GM12878 (cell line): Measurements from ENCODE around the gene NACC1. TPM values are rescaled to one million over a fixed set of nuclear protein-coding genes. Genes with fewer than 3 reads are reported as not detected.

Experiments used
- BCL3 ChIP-seq: IDR thresholded peaks from 2 replicates; pipeline ENCODE4 v1.6.1; 2011; ENCODE audit warnings: borderline replicate concordance, low read depth, mild to moderate bottlenecking, moderate library complexity, low read length; ENCODE audit not compliant: insufficient read depth, poor library complexity, severe bottlenecking
- CBFB ChIP-seq: IDR thresholded peaks from 2 replicates; pipeline ENCODE4 v1.6.1; 2016; ENCODE audit warnings: antibody characterized with exemption, low read depth
- CUX1 ChIP-seq: IDR thresholded peaks from 2 replicates; pipeline ENCODE4 v1.6.1; 2012; ENCODE audit warnings: improper control_type of control experiment, low read depth, low read length; ENCODE audit not compliant: insufficient replicate concordance
- FOXK2 ChIP-seq: fragments of 450-650 bp; IDR thresholded peaks from 2 replicates; pipeline ENCODE4 v1.6.1; 2017; ENCODE audit warnings: mild to moderate bottlenecking, moderate library complexity
- HDGF ChIP-seq: fragments of 450-650 bp; IDR thresholded peaks from 2 replicates; pipeline ENCODE4 v1.6.1; 2016; ENCODE audit warnings: antibody characterized with exemption
- IKZF1 ChIP-seq: fragments of 450-650 bp; conservative IDR thresholded peaks from 2 replicates; pipeline ENCODE4 v1.6.1; 2017; ENCODE audit warnings: antibody characterized with exemption, mild to moderate bottlenecking
- IKZF2 ChIP-seq, 2 experiments: fragments of 450-650 bp; IDR thresholded peaks; 2 replicates each; pipeline ENCODE4 v1.6.1; 2017; ENCODE audit warnings: mild to moderate bottlenecking in 2 of 2, moderate library complexity in 2 of 2
- JUNB ChIP-seq: IDR thresholded peaks from 2 replicates; pipeline ENCODE4 v1.6.1; 2016; ENCODE audit warnings: antibody characterized with exemption, mild to moderate bottlenecking
- LARP7 ChIP-seq: fragments of 450-650 bp; IDR thresholded peaks from 2 replicates; pipeline ENCODE4 v1.6.1; 2017; ENCODE audit warnings: mild to moderate bottlenecking
- POLR2AphosphoS5 ChIP-seq: IDR thresholded peaks from 2 replicates; pipeline ENCODE4 v1.6.1; 2011; ENCODE audit warnings: mild to moderate bottlenecking, low read length, inconsistent platforms
- RCOR1 ChIP-seq: conservative IDR thresholded peaks from 2 replicates; pipeline ENCODE4 v1.6.1; 2012; ENCODE audit warnings: low read depth, low read length, improper control_type of control experiment
- SKIL ChIP-seq: fragments of 450-650 bp; IDR thresholded peaks from 2 replicates; pipeline ENCODE4 v1.6.1; 2017; ENCODE audit warnings: mild to moderate bottlenecking, low read depth, inconsistent platforms; ENCODE audit not compliant: poor library complexity, severe bottlenecking
- SRF ChIP-seq, 2 experiments: IDR thresholded peaks; 2 replicates each; pipeline ENCODE4 v1.6.1; 2011; ENCODE audit warnings: low read depth in 2 of 2, low read length in 2 of 2, mild to moderate bottlenecking in 1 of 2, moderate library complexity in 1 of 2
- SUPT20H ChIP-seq: IDR thresholded peaks from 2 replicates; pipeline ENCODE4 v1.6.1; 2011; ENCODE audit warnings: low read depth, mild to moderate bottlenecking, low read length, moderate library complexity, borderline replicate concordance; ENCODE audit not compliant: control insufficient read depth
- TCF3 ChIP-seq: IDR thresholded peaks from 2 replicates; pipeline ENCODE4 v1.6.1; 2012; ENCODE audit warnings: low read depth, mild to moderate bottlenecking, low read length, borderline replicate concordance; ENCODE audit not compliant: insufficient read depth
- ZBTB11 ChIP-seq: fragments of 450-650 bp; formaldehyde crosslinking; IDR thresholded peaks from 2 replicates; pipeline ENCODE4 v1.5.0; 2022; ENCODE audit warnings: mild to moderate bottlenecking, missing genetic modification characterization
- ZNF217 ChIP-seq: fragments of 450-650 bp; IDR thresholded peaks from 2 replicates; pipeline ENCODE4 v1.6.1; 2017; ENCODE audit warnings: antibody characterized with exemption, mild to moderate bottlenecking
- polyA plus RNA-seq, 11 experiments: library from polyadenylated mRNA; depleted of rRNA in 4 of 11; unstranded in 6 of 11; stranded (reverse) in 5 of 11; fragments of >200 nt; fragmentation: Nextera tagmentation in 4 of 11; fragmentation: Illumina TruSeq in 1 of 11; extraction: Ambion mirVana in 4 of 11; extraction: Trizol in 1 of 11; gene quantifications; 1 replicate in 1 of 11; 2 replicates in 10 of 11; pipeline versions ENCODE4 v1.2.1 to v1.2.3, GENCODE V29; 2011 to 2016; ENCODE audit warnings: inconsistent platforms in 2 of 11, missing spikeins in 2 of 11, low read depth in 1 of 11
- total RNA-seq, 4 experiments: library from RNA; depleted of rRNA in 3 of 4; stranded (reverse); fragments of >200 nt in 3 of 4; fragmentation: Illumina TruSeq in 1 of 4; extraction: Trizol in 1 of 4; gene quantifications; 2 replicates each; pipeline versions ENCODE4 v1.2.1 to v1.2.3, GENCODE V29; 2013 to 2021

The NACC1 gene
- total and polyA plus RNA-seq, 10 of the 15 experiments (the other 5 are each of a cell fraction or from before 2014, with no cell fraction given), result 0.18 to 120 (median 19.2) TPM

GRCh38 chr19:13152974-13153568, 35.0 kb downstream of the NACC1 start (continued):
- TF ChIP-seq SRF (IDR thresholded peaks at IDR 0.05; ENCODE audit: low read depth in 2 of 2, low read length in 2 of 2) (peak; percentile 14 to 28; a peak in 1 of 4 replicates), RCOR1 (peak; percentile 7; the same call in 1 of the 2 replicates), ZNF217 (no peak), CBFB (peak; percentile 96), TCF3 (peak; percentile 99), ZBTB11 (CRISPR knock-in tag) (peak; percentile 35; the same call in 1 of the 2 replicates), SKIL (no peak), SUPT20H (no peak), IKZF1 (peak; percentile 66), LARP7 (peak; percentile 95), FOXK2 (no peak; the same call in 1 of the 2 replicates), BCL3 (no peak), CUX1 (no peak), HDGF (peak; percentile 78; the same call in 1 of the 2 replicates), IKZF2 (IDR thresholded peaks at IDR 0.05) (peak in 1 of 2 experiments; percentile 60; a peak in 1 of 4 replicates), POLR2AphosphoS5 (peak; percentile 100), JUNB (no peak)
